Sigmoid colon (tissue), 7 donors: ENCODE data around the gene USP17L22. TPM values are rescaled to one million over a fixed set of nuclear protein-coding genes. Genes with fewer than 3 reads are reported as not detected.

Experiments
- polyA plus RNA-seq, 3 donors: library from polyadenylated mRNA; stranded (reverse); fragments of 200-250 nt; gene quantifications; one replicate each; pipeline ENCODE4 v1.2.3, GENCODE V29; 2013
- total RNA-seq, 4 donors: library from RNA; depleted of rRNA; stranded (reverse); fragments of >200 nt; gene quantifications; one replicate each; pipeline ENCODE4 v1.1.0, GENCODE V29; 2016
- donor health status: healthy with polysubstance abuse.
- donor health status: Bipolar disorder and iron deficiency.
- donor health status: healthy.

Gene USP17L22
- total and polyA plus RNA-seq, 7 donors, result not detected

Other genes starting within 250 kb of the USP17L22 start
- not detected for gene FAM90A26, start 97.2 kb upstream of the USP17L22 start, total RNA-seq
- not detected for gene FAM90A26, start 97.2 kb upstream of the USP17L22 start, polyA plus RNA-seq
- not detected for gene USP17L10, start 57.0 kb upstream of the USP17L22 start, total RNA-seq
- gene USP17L10, start 57.0 kb upstream of the USP17L22 start, polyA plus RNA-seq, result not detected
- not detected for gene USP17L11, start 52.2 kb upstream of the USP17L22 start, total RNA-seq
- gene USP17L11, start 52.2 kb upstream of the USP17L22 start, polyA plus RNA-seq, result not detected
- not detected for gene USP17L12, start 47.5 kb upstream of the USP17L22 start, total RNA-seq
- not detected for gene USP17L12, start 47.5 kb upstream of the USP17L22 start, polyA plus RNA-seq
- not detected for gene USP17L13, start 42.7 kb upstream of the USP17L22 start, total RNA-seq
- gene USP17L13, start 42.7 kb upstream of the USP17L22 start, polyA plus RNA-seq, result not detected
- gene USP17L15, start 33.2 kb upstream of the USP17L22 start, total RNA-seq, result not detected
- gene USP17L15, start 33.2 kb upstream of the USP17L22 start, polyA plus RNA-seq, result not detected
- gene USP17L17, start 23.7 kb upstream of the USP17L22 start, total RNA-seq, result not detected
- gene USP17L17, start 23.7 kb upstream of the USP17L22 start, polyA plus RNA-seq, result not detected
- gene USP17L18, start 19.0 kb upstream of the USP17L22 start, total RNA-seq, result not detected
- not detected for gene USP17L18, start 19.0 kb upstream of the USP17L22 start, polyA plus RNA-seq
- not detected for gene USP17L19, start 14.2 kb upstream of the USP17L22 start, total RNA-seq
- gene USP17L19, start 14.2 kb upstream of the USP17L22 start, polyA plus RNA-seq, result not detected
- gene USP17L20, start 9.5 kb upstream of the USP17L22 start, total RNA-seq, result not detected
- gene USP17L20, start 9.5 kb upstream of the USP17L22 start, polyA plus RNA-seq, result not detected
- gene USP17L21, start 4.7 kb upstream of the USP17L22 start, total RNA-seq, result not detected
- not detected for gene USP17L21, start 4.7 kb upstream of the USP17L22 start, polyA plus RNA-seq
- not detected for gene USP17L24, start 57.5 kb downstream of the USP17L22 start, total RNA-seq
- not detected for gene USP17L24, start 57.5 kb downstream of the USP17L22 start, polyA plus RNA-seq
- not detected for gene USP17L25, start 62.3 kb downstream of the USP17L22 start, total RNA-seq
- gene USP17L25, start 62.3 kb downstream of the USP17L22 start, polyA plus RNA-seq, result not detected
- gene USP17L26, start 67.0 kb downstream of the USP17L22 start, total RNA-seq, result not detected
- gene USP17L26, start 67.0 kb downstream of the USP17L22 start, polyA plus RNA-seq, result not detected
- not detected for gene USP17L5, start 71.8 kb downstream of the USP17L22 start, total RNA-seq
- not detected for gene USP17L5, start 71.8 kb downstream of the USP17L22 start, polyA plus RNA-seq
- not detected for gene USP17L27, start 76.5 kb downstream of the USP17L22 start, total RNA-seq
- not detected for gene USP17L27, start 76.5 kb downstream of the USP17L22 start, polyA plus RNA-seq
- gene USP17L28, start 81.3 kb downstream of the USP17L22 start, total RNA-seq, result not detected
- gene USP17L28, start 81.3 kb downstream of the USP17L22 start, polyA plus RNA-seq, result not detected
- not detected for gene USP17L29, start 86.0 kb downstream of the USP17L22 start, total RNA-seq
- gene USP17L29, start 86.0 kb downstream of the USP17L22 start, polyA plus RNA-seq, result not detected
- not detected for gene USP17L30, start 95.5 kb downstream of the USP17L22 start, total RNA-seq
- not detected for gene USP17L30, start 95.5 kb downstream of the USP17L22 start, polyA plus RNA-seq
- gene DEFB131A, start 176.8 kb downstream of the USP17L22 start, total RNA-seq, result not detected
- gene DEFB131A, start 176.8 kb downstream of the USP17L22 start, polyA plus RNA-seq, result not detected